ENCODE data around the gene GADD45G. TPM values are rescaled to one million over a fixed set of nuclear protein-coding genes. Genes with fewer than 3 reads are reported as not detected.

The GADD45G gene, protein sequence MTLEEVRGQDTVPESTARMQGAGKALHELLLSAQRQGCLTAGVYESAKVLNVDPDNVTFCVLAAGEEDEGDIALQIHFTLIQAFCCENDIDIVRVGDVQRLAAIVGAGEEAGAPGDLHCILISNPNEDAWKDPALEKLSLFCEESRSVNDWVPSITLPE
- 1 to 10 TPM in 2 of 3 donors, not detected in 1; 1.6 to 2.3 TPM for polyA plus RNA-seq

DNA sequence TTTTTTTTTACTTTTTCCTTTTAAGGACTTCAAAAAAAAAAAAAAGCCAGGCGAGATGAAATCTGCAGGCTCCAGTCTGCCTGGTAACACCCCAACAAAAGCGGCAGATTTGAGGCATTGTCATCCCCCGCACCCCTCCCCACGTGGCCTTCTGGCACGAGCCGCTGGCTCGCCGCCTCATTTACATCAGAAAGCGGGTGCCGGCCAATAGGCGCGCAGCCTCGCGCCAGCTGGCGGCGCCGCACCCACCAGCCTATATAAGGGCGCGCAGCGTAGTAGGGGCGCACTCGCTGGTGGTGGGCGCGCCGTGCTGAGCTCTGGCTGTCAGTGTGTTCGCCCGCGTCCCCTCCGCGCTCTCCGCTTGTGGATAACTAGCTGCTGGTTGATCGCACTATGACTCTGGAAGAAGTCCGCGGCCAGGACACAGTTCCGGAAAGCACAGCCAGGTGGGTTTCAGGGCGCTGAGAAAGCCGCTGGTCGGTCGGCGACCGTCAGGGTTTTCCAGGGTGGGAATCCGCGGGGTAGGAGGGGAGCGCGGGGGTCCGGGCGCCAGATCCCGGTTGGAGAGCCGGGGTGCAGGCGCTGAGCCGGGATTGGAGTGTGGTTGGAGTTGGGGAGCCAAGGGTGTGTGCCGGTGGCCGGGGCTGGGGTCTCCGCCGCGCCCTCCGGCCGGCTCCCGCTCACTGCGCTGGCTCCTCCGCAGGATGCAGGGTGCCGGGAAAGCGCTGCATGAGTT is at the start of gene GADD45G:
TSS of gene GADD45G (plus strand) at position 284 of the 736 bp plus-strand sequence. CDS start at position 394, 110 bp downstream.
- Mint-ChIP-seq H3K27me3 (ENCODE audit: low read depth in 3 of 3) (peaks cover 12 to 29% (median 23%) of the 10 kb centered on the region in 3 donors), H3K4me3 (peak within 1 kb of the TSS; percentile 81 to 89 (median 85)), H3K4me1 (peaks cover 29 to 41% of the 10 kb centered on the region in 2 donors), H3K9me3 (no peaks in the 10 kb centered on the region), H3K36me3 (no peaks in the 10 kb centered on the region), H3K27ac (peak within 1 kb of the TSS in 4 of 6 donors; percentile 40 to 74 (median 61))
- DNase-seq: peak; percentile 79 to 84 (median 79)

DNA sequence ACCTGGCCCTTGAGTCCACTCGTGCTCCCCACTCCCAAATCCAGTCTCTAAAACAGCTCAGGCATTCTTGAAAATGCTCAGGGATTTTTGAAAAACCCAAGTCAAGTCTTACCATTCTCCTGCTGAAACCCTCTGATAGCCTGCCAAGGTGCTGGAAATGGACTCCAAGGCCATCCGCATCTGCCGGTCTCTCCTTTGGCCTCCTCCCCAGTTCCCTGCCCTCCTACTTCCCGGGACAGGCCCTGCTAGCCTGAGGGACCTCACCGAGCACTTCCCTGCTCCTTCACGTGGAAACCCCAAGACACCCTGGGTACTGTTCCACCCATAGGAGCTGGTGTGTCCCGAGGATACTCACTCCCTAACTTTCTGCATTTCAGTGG is 49.8 kb upstream of the GADD45G start:
- H3K27me3 Mint-ChIP-seq (ENCODE audit: low read depth in 3 of 3): peaks cover 4 to 15% (median 10%) of the 10 kb centered on the region in 3 donors
- no peaks in the 10 kb centered on the region for H3K9me3 Mint-ChIP-seq
- peak overlapping the region in 1 of 6 donors; percentile 20 for H3K27ac Mint-ChIP-seq
- peaks cover 29 to 31% of the 10 kb centered on the region in 2 donors for H3K4me1 Mint-ChIP-seq
- no peak overlapping the region for H3K4me3 Mint-ChIP-seq
- H3K36me3 Mint-ChIP-seq: no peaks in the 10 kb centered on the region
- no peak for DNase-seq

DNA sequence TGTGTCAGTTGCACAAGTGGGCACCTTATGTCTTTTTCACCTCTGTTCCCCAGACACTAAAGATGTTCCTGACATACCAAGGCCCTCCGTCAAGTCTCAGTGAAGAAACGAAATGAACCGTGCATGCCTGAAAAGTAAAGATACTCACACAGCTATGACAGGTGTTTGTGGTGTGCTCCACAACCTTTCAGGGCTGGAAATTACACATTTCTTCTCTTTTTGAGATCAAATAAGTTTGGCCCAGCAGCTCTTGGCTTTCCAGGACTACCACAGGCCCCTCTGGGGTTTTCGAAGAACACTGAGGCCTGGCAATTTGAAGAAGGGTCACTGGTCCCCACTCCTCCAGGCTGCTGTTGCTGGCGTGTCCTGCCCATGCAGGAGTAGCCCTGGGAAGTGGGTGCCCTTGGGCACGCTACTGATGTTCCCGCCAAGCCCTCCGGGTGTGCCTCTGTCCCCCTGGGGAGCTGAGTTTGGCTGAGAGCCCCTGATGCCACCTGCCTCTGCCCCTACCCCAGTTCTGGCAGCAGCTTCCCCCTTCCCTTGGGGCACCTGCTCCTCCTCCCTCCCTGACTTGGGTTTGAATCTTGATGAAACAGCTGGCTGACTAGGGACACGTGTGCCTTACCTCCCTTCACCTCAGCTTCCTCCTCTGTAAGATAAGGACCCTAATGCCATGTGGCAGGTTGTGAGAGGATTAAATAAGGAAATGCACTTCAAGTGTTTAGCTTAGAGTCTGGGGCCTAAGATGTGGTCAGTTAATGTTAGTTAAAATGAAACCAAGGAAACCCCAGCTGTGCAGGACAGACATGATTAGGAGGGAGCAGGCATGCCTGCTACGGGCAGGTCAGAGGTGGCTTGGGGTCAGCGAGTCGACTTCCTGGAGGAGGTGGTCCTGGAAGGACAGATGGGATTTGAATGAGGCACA is 49.1 kb upstream of the GADD45G start:
- peaks cover 4 to 15% (median 10%) of the 10 kb centered on the region in 3 donors for H3K27me3 Mint-ChIP-seq (ENCODE audit: low read depth in 3 of 3)
- H3K9me3 Mint-ChIP-seq: no peaks in the 10 kb centered on the region
- peak overlapping the region; percentile 35 to 82 (median 78) for H3K27ac Mint-ChIP-seq
- no peaks in the 10 kb centered on the region for H3K36me3 Mint-ChIP-seq
- peak overlapping the region; percentile 29 to 65 (median 41) for H3K4me3 Mint-ChIP-seq
- DNase-seq: peak; percentile 20 to 30 (median 22)
- peaks cover 29 to 31% of the 10 kb centered on the region in 2 donors for H3K4me1 Mint-ChIP-seq

DNA sequence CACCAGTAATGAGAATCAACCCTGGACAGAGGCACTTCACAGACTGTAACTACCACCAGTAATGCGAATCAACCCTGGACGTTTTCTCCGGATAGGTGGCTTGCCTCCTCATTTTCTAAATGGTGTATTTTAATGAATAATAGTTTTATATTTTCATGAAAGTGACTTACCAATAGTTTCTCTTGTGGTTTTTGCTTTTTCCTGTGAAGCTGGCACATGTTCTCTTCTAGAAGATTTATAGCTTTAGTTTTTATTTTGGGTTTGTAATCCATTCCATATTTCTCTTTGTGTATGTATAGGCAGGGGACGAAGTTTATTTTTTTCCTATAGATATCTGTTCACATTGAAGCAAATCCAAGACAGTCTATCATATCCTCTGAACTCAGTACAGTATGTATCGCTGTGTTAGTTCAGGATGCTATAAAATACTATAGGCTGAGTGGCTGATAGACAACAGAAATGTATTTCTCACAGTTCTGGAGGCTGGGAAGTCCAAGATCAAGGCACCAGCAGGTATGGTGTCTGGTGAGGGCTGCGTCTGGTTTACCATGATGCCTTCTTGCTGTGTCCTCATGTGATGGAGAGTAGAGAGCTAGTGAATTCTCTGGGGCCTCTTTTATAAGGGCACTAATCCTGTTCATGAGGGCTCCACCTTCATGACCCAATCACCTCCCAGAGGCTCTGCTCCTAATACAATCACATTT is 46.5 kb upstream of the GADD45G start:
- Mint-ChIP-seq H3K27me3 (ENCODE audit: low read depth in 3 of 3) (peaks cover 4 to 20% (median 11%) of the 10 kb centered on the region in 3 donors), H3K4me1 (peaks cover 29 to 31% of the 10 kb centered on the region in 2 donors), H3K27ac (no peak overlapping the region), H3K36me3 (no peaks in the 10 kb centered on the region), H3K4me3 (peak overlapping the region in 3 of 5 donors; percentile 2 to 20 (median 4)), H3K9me3 (no peaks in the 10 kb centered on the region)
- DNase-seq: no peak

DNA sequence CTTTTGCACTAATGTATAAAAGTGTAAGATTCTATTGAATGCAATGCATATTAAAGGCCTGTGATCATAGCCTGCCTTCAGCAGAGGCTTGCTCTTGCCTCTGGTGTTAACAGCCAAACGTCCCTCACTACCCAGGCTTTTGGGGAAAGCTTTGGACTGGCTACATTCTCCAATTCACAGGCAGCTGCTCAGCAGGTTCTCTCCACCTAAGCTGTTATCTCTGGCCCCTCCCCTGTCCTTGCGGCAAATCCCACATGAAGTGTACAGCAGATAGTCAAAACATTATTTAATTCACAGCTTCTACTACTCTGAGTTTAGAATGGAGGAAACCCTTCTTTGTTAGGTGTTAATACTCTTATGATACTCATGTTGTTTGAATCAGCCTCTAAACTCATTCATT is 45.9 kb upstream of the GADD45G start:
- H3K4me1 Mint-ChIP-seq: peaks cover 29 to 31% of the 10 kb centered on the region in 2 donors

DNA sequence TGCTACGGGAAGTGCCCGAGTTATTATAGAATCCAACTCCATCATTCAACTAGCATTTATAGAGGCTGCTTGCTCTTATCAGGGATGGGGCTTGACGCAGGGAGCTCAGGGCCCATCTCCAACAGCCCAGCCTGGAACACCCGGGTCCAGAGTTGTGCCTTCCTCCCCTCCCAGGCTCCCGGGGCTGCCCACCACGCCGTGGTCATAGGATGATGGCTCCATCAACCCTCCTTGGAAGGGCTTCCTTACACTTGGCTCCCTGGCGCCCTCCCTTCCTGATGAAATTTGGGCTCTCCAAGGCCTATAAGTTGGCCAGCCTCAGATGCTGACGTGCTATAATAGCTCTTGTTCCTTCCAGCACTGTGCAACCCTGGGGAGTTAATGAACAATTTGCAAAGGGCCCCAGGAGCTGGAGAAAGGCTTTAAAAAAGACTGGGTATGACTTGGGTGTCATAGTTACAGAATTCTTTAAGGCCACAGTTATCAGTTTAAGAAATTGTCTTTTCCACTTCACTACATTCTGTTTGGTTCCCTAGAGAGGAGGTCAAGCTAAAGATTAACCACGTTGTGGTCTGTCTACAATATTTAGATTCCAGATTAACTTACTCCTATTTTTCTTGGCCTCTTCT is 42.5 kb upstream of the GADD45G start:
- H3K4me1 Mint-ChIP-seq: peaks cover 14 to 18% of the 10 kb centered on the region in 2 donors
- H3K36me3 Mint-ChIP-seq: no peaks in the 10 kb centered on the region
- no peak overlapping the region for H3K4me3 Mint-ChIP-seq
- H3K9me3 Mint-ChIP-seq: no peaks in the 10 kb centered on the region
- peaks cover 2 to 15% (median 7%) of the 10 kb centered on the region in 3 donors for H3K27me3 Mint-ChIP-seq (ENCODE audit: low read depth in 3 of 3)
- DNase-seq: no peak
- H3K27ac Mint-ChIP-seq: no peak overlapping the region

More for the DNA sequence above, 45.9 kb upstream of the GADD45G start:
- Mint-ChIP-seq H3K9me3 (no peaks in the 10 kb centered on the region), H3K36me3 (no peaks in the 10 kb centered on the region), H3K27ac (no peak overlapping the region), H3K27me3 (ENCODE audit: low read depth in 3 of 3) (peaks cover 4 to 20% (median 11%) of the 10 kb centered on the region in 3 donors), H3K4me3 (no peak overlapping the region)
- no peak for DNase-seq

DNA sequence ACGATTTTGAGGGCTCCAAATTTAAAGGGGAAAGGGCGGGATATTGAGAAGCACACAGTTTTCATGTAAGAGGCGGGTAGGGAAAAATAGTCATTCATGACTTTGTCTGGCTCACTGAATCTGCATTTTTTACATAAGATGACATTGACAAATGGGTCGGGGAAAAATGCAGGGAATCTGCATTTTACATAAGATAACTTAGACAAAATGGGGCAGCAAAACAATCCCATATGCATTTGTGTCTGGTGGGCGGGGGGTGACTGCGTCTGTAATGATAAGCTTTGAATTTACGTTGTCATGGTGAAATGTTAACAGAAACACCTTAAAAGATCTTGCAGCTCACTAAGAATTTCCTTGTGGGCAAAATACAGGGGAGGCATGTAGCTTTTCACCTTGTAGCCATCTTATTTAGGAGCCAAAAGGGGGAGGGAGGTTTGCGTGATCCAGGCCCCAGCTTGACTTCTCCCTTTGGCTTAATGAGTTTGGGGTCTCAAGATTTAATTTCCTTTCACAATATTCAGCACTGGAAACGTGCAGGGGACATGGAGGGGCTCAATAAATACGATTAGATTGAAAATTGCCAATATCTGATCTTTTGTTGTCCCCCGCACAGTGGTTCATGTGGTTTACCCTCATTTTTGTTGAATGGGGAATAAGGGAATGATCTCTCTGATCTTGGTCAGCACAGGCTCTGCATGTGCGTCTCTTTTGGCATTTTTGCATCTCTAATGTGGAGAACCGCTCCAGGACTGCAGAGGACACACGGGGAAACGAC is 41.1 kb upstream of the GADD45G start:
- H3K4me1 Mint-ChIP-seq: peaks cover 0 to 4% of the 10 kb centered on the region in 2 donors
- no peak overlapping the region for H3K4me3 Mint-ChIP-seq
- no peak overlapping the region for H3K27ac Mint-ChIP-seq
- H3K36me3 Mint-ChIP-seq: no peaks in the 10 kb centered on the region
- no peaks in the 10 kb centered on the region for H3K9me3 Mint-ChIP-seq
- no peak for DNase-seq
- peaks cover 2 to 11% (median 9%) of the 10 kb centered on the region in 3 donors for H3K27me3 Mint-ChIP-seq (ENCODE audit: low read depth in 3 of 3)

DNA sequence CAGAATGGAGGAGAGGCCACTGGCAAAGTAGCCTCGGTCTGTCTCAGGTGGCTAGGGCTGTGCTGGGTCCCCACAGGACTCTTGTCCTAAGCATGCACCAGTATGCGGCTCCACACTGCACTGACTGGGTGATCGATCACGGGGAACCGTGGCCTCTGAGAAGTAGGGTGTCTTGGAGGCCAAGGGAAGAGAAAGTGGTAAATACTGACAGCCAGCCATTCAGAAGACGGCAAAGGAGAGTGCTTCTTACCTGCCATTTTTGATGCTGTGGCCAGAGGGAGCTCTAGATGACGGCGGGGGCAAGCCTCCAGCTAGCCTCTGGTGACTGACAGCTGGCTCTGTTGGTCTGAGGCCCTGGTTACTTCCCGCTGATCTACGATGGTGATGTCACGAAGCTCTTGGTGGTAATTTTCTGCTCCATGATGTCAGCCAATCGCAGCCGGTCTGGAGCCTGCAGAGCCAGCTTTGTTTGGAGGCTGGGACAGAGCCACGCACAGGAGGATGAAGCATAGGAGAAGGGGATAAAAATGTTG is 40.4 kb upstream of the GADD45G start:
- no peak for DNase-seq
- Mint-ChIP-seq H3K27me3 (ENCODE audit: low read depth in 3 of 3) (peaks cover 1 to 10% (median 7%) of the 10 kb centered on the region in 3 donors), H3K4me1 (no peaks in the 10 kb centered on the region), H3K36me3 (no peaks in the 10 kb centered on the region), H3K4me3 (no peak overlapping the region), H3K27ac (no peak overlapping the region), H3K9me3 (no peaks in the 10 kb centered on the region)

DNA sequence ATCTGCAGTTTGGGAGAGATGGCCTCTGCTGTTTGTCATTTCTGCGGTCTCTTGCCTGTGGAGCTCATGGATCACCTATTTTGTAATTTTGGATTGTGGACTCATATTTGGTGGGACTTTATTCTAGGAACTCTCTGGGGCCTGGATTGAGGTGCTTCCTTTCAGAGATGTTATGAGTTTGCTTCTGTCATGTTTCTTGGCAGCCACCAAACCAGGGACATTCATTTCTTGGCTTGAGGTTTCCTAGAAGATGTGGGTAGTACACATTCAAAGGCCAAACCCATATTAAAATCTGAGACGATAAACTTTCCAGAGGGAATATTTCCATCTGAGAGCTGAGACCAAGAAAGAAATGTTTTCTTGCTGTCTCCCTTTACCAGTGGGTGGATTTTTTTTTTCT is 37.2 kb upstream of the GADD45G start:
- peaks cover 0 to 13% (median 11%) of the 10 kb centered on the region in 3 donors for H3K27me3 Mint-ChIP-seq (ENCODE audit: low read depth in 3 of 3)
- no peak for DNase-seq
- no peak overlapping the region for H3K27ac Mint-ChIP-seq
- H3K9me3 Mint-ChIP-seq: no peaks in the 10 kb centered on the region
- no peaks in the 10 kb centered on the region for H3K4me1 Mint-ChIP-seq
- H3K36me3 Mint-ChIP-seq: no peaks in the 10 kb centered on the region
- no peak overlapping the region for H3K4me3 Mint-ChIP-seq

DNA sequence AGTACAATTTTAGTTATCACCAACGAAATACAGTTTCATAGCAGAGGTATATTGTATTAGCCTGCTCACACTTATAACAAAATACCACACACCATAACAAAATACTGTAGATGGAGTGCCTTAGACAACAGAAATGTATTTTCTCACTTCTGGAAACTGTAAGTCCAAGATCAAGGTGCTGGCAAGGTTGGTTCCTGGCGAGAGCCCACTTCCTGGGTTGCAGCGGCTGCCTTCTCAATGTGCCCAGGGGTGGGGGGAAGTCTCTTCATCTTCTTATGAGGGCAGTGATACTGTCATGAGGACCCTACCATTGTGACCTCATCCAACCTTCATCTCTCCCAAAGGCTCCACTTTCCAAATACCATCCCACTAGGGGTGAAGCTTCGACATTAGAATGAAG is 30.5 kb upstream of the GADD45G start:
- Mint-ChIP-seq H3K27me3 (ENCODE audit: low read depth in 3 of 3) (peaks cover 0 to 9% (median 6%) of the 10 kb centered on the region in 3 donors), H3K4me1 (peaks cover 0 to 5% of the 10 kb centered on the region in 2 donors), H3K9me3 (no peaks in the 10 kb centered on the region), H3K36me3 (no peaks in the 10 kb centered on the region), H3K4me3 (no peak overlapping the region), H3K27ac (no peak overlapping the region)
- no peak for DNase-seq

DNA sequence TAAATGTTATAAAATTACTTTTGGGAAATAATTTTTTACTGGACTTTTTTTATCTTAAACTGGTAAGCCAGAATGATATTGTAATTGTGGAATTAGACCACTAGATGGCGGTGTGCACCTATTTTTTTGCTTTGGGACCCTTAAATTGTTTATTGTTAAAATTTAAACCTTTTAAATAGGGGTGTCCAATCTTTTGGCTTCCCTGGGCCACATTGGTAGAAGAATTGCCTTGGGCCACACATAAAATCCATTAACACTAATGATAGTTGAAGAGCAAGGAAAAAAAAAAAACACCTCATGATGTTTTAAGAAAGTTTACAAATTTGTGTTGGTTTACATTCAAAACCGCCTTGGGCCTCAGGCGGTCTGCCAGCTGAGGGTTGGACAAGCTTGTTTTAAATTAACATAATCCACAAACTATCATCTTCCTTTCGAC is 28.4 kb upstream of the GADD45G start:
- peaks cover 2 to 11% (median 6%) of the 10 kb centered on the region in 3 donors for H3K27me3 Mint-ChIP-seq (ENCODE audit: low read depth in 3 of 3)
- H3K36me3 Mint-ChIP-seq: no peaks in the 10 kb centered on the region
- DNase-seq: peak; percentile 39 to 42 (median 41)
- H3K4me3 Mint-ChIP-seq: no peak overlapping the region
- H3K9me3 Mint-ChIP-seq: no peaks in the 10 kb centered on the region
- no peak overlapping the region for H3K27ac Mint-ChIP-seq
- H3K4me1 Mint-ChIP-seq: peaks cover 18 to 26% of the 10 kb centered on the region in 2 donors

DNA sequence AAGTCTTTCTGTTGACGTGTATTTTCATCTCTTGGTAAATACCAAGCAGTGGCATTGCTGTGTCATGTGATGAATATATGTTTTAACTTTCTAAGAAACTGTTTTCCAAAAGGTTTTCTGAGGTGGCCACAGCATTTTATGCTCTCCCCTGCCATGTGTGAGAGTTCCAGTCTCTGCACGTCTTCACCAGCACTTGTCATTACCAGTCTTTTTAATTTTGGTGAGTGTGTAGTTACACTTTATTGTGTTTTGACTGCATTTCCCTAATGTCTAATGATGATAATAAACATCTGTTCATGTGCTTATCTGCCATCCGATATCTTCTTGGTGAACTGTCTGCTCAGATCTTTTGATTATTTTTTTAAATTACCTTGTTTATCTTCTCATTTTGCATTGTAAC is 27.4 kb upstream of the GADD45G start:
- Mint-ChIP-seq H3K27me3 (ENCODE audit: low read depth in 3 of 3) (peaks cover under 1 to 11% (median 2%) of the 10 kb centered on the region in 3 donors), H3K4me1 (peaks cover 18 to 26% of the 10 kb centered on the region in 2 donors), H3K4me3 (no peak overlapping the region), H3K36me3 (no peaks in the 10 kb centered on the region), H3K27ac (no peak overlapping the region), H3K9me3 (no peaks in the 10 kb centered on the region)
- DNase-seq: no peak

All from immature natural killer cell (primary cell).